ENCODE measurements around the gene STAT1. TPM values are rescaled to one million over a fixed set of nuclear protein-coding genes. Genes with fewer than 3 reads are reported as not detected.

Gene STAT1
- total RNA-seq, 2 experiments from 2014 or later, result 56.6 to 57.8 TPM

GRCh38 chr2:191051825-191052778, 38.1 kb upstream of the STAT1 start:
- intact Hi-C loops (cut with DNase I, micrococcal nuclease), result loop anchor here (1.0 to 2.0 kb wide), 4 partner anchors 99 to 471 kb away; no protein-coding TSS in a partner anchor
- no peaks in the 10 kb centered on the region for H3K27me3 Mint-ChIP-seq
- peak; percentile 75 for ATAC-seq (ENCODE audit: poor library complexity)
- POLR2A ChIA-PET, result interaction anchor here (0.6 to 2.8 kb wide), 16 partner anchors 9 to 473 kb away, joined by 3 to 47 read pairs (median 5); partner anchors contain the start of gene STAT4
- H3K9me3 ChIP-seq (ENCODE audit: control insufficient read depth in 1 of 2, insufficient read depth in 1 of 2, low read length in 2 of 2), result no peaks in the 10 kb centered on the region
- peaks cover 5% of the 10 kb centered on the region for H3K36me3 Mint-ChIP-seq (ENCODE audit: low read depth)
- H3K4me1 Mint-ChIP-seq (ENCODE audit: low read depth), result peaks cover 22% of the 10 kb centered on the region
- TF ChIP-seq CTCF (IDR thresholded peaks at IDR 0.05), result peak; percentile 92
- no peaks in the 10 kb centered on the region for H3K9me3 Mint-ChIP-seq
- H3K36me3 ChIP-seq (ENCODE audit: insufficient read depth, low read length), result peaks cover 12% of the 10 kb centered on the region
- CTCF ChIA-PET, result interaction anchor here (0.9 to 7.6 kb wide), 17 partner anchors 8 to 487 kb away, joined by 3 to 157 read pairs (median 4); partner anchors contain the start of gene STAT4
- DNase-seq, result peak in 4 of 14 experiments; percentile 37 to 78 (median 76)
- no peaks in the 10 kb centered on the region for H3K27me3 ChIP-seq (ENCODE audit: control insufficient read depth in 1 of 2, insufficient read depth in 2 of 2, low read length in 2 of 2)
- H3K4me3 ChIP-seq (ENCODE audit: low read length), result no peak overlapping the region
- no peak overlapping the region for H3K27ac ChIP-seq (ENCODE audit: low read depth in 1 of 2, low read length in 2 of 2)
- no peak overlapping the region for H3K27ac Mint-ChIP-seq
- H3K4me1 ChIP-seq (ENCODE audit: insufficient read depth, low read length), result peaks cover 16% of the 10 kb centered on the region
- H3K4me3 Mint-ChIP-seq, result no peak overlapping the region

GRCh38 chr2:191051177-191051576, 37.2 kb upstream of the STAT1 start:
- no peaks in the 10 kb centered on the region for H3K27me3 ChIP-seq (ENCODE audit: control insufficient read depth in 1 of 2, insufficient read depth in 2 of 2, low read length in 2 of 2)
- no peak overlapping the region for H3K27ac ChIP-seq (ENCODE audit: low read depth in 1 of 2, low read length in 2 of 2)
- ChIA-PET POLR2A (interaction anchor here (1.4 to 2.8 kb wide), 6 partner anchors 10 to 169 kb away, joined by 4 to 47 read pairs (median 14); partner anchors contain the start of gene STAT4), CTCF (interaction anchor here (1.5 to 7.6 kb wide), 6 partner anchors 11 to 114 kb away, joined by 4 to 157 read pairs (median 13); partner anchors contain the start of gene STAT4)
- peaks cover 10% of the 10 kb centered on the region for H3K4me1 ChIP-seq (ENCODE audit: insufficient read depth, low read length)
- H3K4me3 ChIP-seq (ENCODE audit: low read length), result no peak overlapping the region
- Mint-ChIP-seq H3K36me3 (ENCODE audit: low read depth) (peaks cover 3% of the 10 kb centered on the region), H3K9me3 (no peaks in the 10 kb centered on the region), H3K4me3 (no peak overlapping the region), H3K27me3 (no peaks in the 10 kb centered on the region), H3K4me1 (ENCODE audit: low read depth) (peaks cover 13% of the 10 kb centered on the region), H3K27ac (no peak overlapping the region)
- no peaks in the 10 kb centered on the region for H3K9me3 ChIP-seq (ENCODE audit: control insufficient read depth in 1 of 2, insufficient read depth in 1 of 2, low read length in 2 of 2)
- TF ChIP-seq CTCF (IDR thresholded peaks at IDR 0.05), result no peak
- ATAC-seq (ENCODE audit: poor library complexity) (no peak), DNase-seq (no peak)
- peaks cover 12% of the 10 kb centered on the region for H3K36me3 ChIP-seq (ENCODE audit: insufficient read depth, low read length)
- intact Hi-C loops (cut with DNase I, micrococcal nuclease), result no loop called here

GRCh38 chr2:191050640-191050987, 36.6 kb upstream of the STAT1 start:
- Mint-ChIP-seq H3K36me3 (ENCODE audit: low read depth) (no peaks in the 10 kb centered on the region), H3K27ac (no peak overlapping the region), H3K9me3 (no peaks in the 10 kb centered on the region), H3K4me3 (no peak overlapping the region), H3K4me1 (ENCODE audit: low read depth) (peaks cover 7% of the 10 kb centered on the region), H3K27me3 (no peaks in the 10 kb centered on the region)
- ChIA-PET POLR2A (interaction anchor here (1.0 to 2.8 kb wide), 5 partner anchors 11 to 115 kb away, joined by 3 to 47 read pairs (median 23); partner anchors contain the start of gene STAT4), CTCF (interaction anchor here (1.1 to 7.6 kb wide), 4 partner anchors 12 to 114 kb away, joined by 3 to 157 read pairs (median 15); partner anchors contain the start of gene STAT4)
- no peak for TF ChIP-seq CTCF (IDR thresholded peaks at IDR 0.05)
- Histone ChIP-seq H3K27ac (ENCODE audit: low read depth in 1 of 2, low read length in 2 of 2) (no peak overlapping the region), H3K9me3 (ENCODE audit: control insufficient read depth in 1 of 2, insufficient read depth in 1 of 2, low read length in 2 of 2) (no peaks in the 10 kb centered on the region), H3K27me3 (ENCODE audit: control insufficient read depth in 1 of 2, insufficient read depth in 2 of 2, low read length in 2 of 2) (no peaks in the 10 kb centered on the region), H3K4me3 (ENCODE audit: low read length) (no peak overlapping the region), H3K4me1 (ENCODE audit: insufficient read depth, low read length) (peaks cover 10% of the 10 kb centered on the region), H3K36me3 (ENCODE audit: insufficient read depth, low read length) (peaks cover 12% of the 10 kb centered on the region)
- ATAC-seq (ENCODE audit: poor library complexity), result no peak
- DNase-seq, result no peak
- intact Hi-C loops (cut with DNase I, micrococcal nuclease), result no loop called here

All from CD4-positive, alpha-beta T cell (primary cell).